ENCODE data around the gene SURF4. TPM values are rescaled to one million over a fixed set of nuclear protein-coding genes. Genes with fewer than 3 reads are reported as not detected.

Gene SURF4
- total and polyA plus RNA-seq, 2 of the 13 experiments (the other 11 are each of a cell fraction or from before 2014, with no cell fraction given) = 220 to 265 TPM

- TF ChIP-seq ZBED4 (CRISPR knock-in tag; IDR thresholded peaks at IDR 0.05; ENCODE audit: borderline replicate concordance) = no peak; the same call in 1 of the 2 replicates
- TF ChIP-seq SNAPC5 (CRISPR knock-in tag; IDR thresholded peaks at IDR 0.05; ENCODE audit: borderline replicate concordance) = no peak
- TF ChIP-seq MLX (CRISPR knock-in tag; IDR thresholded peaks at IDR 0.05) = no peak
- TF ChIP-seq KDM3A (CRISPR knock-in tag; IDR thresholded peaks at IDR 0.05; ENCODE audit: low read depth) = no peak
- TF ChIP-seq ZNF362 (CRISPR knock-in tag; IDR thresholded peaks at IDR 0.05; ENCODE audit: borderline replicate concordance) = no peak
- peak; percentile 66; the same call in 1 of the 2 replicates for TF ChIP-seq KLF12 (CRISPR knock-in tag; IDR thresholded peaks at IDR 0.05; ENCODE audit: borderline replicate concordance)
- no peak for TF ChIP-seq ZNF143 (CRISPR knock-in tag; IDR thresholded peaks at IDR 0.05)
- TF ChIP-seq ZNF619 (CRISPR knock-in tag; IDR thresholded peaks at IDR 0.05) = 0 out of 2 replicates have a peak, but pooled peaks have one; percentile 43
- TF ChIP-seq DPF2 (CRISPR knock-in tag; IDR thresholded peaks at IDR 0.05; ENCODE audit: borderline replicate concordance, low read depth) = no peak
- no peak for TF ChIP-seq PRDM10 (CRISPR knock-in tag; IDR thresholded peaks at IDR 0.05; ENCODE audit: low read depth)
- TF ChIP-seq TGIF2 (CRISPR knock-in tag; IDR thresholded peaks at IDR 0.05) = 0 out of 2 replicates have a peak, but pooled peaks have one; percentile 18
- no peak for TF ChIP-seq ELK4 (CRISPR knock-in tag; IDR thresholded peaks at IDR 0.05; ENCODE audit: borderline replicate concordance)
- peak; percentile 95 for TF ChIP-seq YEATS4 (CRISPR knock-in tag; IDR thresholded peaks at IDR 0.05; ENCODE audit: borderline replicate concordance)
- TF ChIP-seq PCBP1 (IDR thresholded peaks at IDR 0.05; ENCODE audit: borderline replicate concordance, low read depth, low read length) = no peak
- TF ChIP-seq KAT8 (CRISPR knock-in tag; IDR thresholded peaks at IDR 0.05) = no peak
- peak; percentile 69 for TF ChIP-seq MED1 (CRISPR knock-in tag; IDR thresholded peaks at IDR 0.05)
- 0 out of 2 replicates have a peak, but pooled peaks have one; percentile 44 for TF ChIP-seq ZNF775 (CRISPR knock-in tag; IDR thresholded peaks at IDR 0.05; ENCODE audit: borderline replicate concordance)
These were observed at the start of gene SURF4, which contains the start of gene STKLD1 (continued) for GRCh38 chr9:133375724-133376654.
